AG09309 (cell line): ENCODE data around the gene IL2RA.
A peak's percentile ranks its signal among the peaks of the same experiment; 100 is the strongest.
"Not testable (repeated sequence)": the region's sequence is repeated elsewhere in the genome, so short reads cannot be mapped to it uniquely, and the experiment has no call there.

ENCODE experiments used
- DNase-seq: peaks from one replicate; pipeline ENCODE4 v3.0.0-alpha.2; 2010; ENCODE audit warnings: low read depth
- H3K4me3 ChIP-seq: 2 replicates; pipeline ENCODE4 v1.5.1; 2011; ENCODE audit warnings: mild to moderate bottlenecking, low read depth, low read length, moderate library complexity; ENCODE audit not compliant: control insufficient read depth
- CTCF ChIP-seq: IDR thresholded peaks from 2 replicates; pipeline ENCODE4 v1.5.1; 2011; ENCODE audit warnings: mild to moderate bottlenecking, low read depth, low read length, inconsistent platforms; ENCODE audit not compliant: insufficient read depth, control insufficient read depth; ENCODE audit errors: missing control alignments

IL2RA gene

GRCh38 chr10:6009961-6010360 is 52.2 kb downstream of the IL2RA start:
- TF ChIP-seq CTCF = no peak
- DNase-seq = no peak
- H3K4me3 ChIP-seq = no peak overlapping the region

GRCh38 chr10:6009150-6009549 is 53.0 kb downstream of the IL2RA start:
- DNase-seq = peak; percentile 66
- H3K4me3 ChIP-seq = no peak overlapping the region; the same call in 1 of the 2 replicates
- TF ChIP-seq CTCF = no peak

GRCh38 chr10:6008497-6009142 is 53.5 kb downstream of the IL2RA start:
- DNase-seq = no peak
- no peak for TF ChIP-seq CTCF
- H3K4me3 ChIP-seq = peak overlapping the region; percentile 3

GRCh38 chr10:6006991-6007390 is 55.2 kb downstream of the IL2RA start:
- TF ChIP-seq CTCF = no peak

DNA sequence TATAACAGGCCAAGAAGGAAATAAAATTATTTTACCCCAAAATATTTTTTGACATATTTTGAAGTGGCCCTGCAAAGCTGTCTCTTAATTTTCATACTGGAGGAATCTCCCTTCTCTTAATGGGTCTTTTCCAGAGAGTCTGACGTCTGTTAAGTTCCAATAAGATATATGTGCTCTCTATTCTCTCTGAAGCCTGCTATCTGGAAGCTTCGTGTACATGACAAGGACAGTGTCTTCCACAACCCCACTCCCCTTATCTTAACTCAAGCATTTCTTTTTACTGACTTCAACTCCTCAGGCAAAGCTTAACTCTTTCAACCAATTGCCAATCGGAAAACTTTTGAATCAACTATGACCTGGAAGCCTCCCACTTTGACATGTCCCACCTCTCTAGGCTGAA is 55.6 kb downstream of the IL2RA start:
- no peak for TF ChIP-seq CTCF
- H3K4me3 ChIP-seq = no peak overlapping the region
- DNase-seq = no peak

More at GRCh38 chr10:6006991-6007390, 55.2 kb downstream of the IL2RA start:
- H3K4me3 ChIP-seq = no peak overlapping the region
- DNase-seq = no peak

DNA sequence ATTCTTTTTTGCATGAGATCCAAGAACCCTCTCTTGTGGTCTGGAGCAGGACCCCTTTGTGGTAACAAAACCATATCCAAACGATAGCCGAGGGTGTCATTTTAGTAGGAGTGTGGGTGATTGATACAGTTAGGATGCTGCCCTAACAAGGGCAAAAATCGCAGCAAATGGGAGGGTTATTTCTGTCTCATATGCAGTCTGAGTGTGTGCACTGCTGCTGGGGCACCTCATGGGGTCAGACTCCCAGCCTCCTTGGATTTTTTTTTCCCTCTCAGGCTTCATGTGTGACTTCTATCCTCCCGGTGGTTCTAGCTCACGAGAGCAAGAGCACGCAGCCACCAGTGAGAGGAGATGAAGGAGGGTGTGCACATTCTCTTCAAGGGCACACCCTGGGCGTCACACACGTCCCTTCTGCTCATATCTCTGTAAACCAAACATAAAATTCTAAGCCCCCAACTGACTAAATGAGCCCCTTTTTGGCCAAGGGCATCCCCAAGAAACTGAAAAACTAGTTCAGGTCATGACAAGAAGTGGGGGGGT is 56.2 kb downstream of the IL2RA start:
- TF ChIP-seq CTCF = no peak
- no peak overlapping the region for H3K4me3 ChIP-seq
- no peak for DNase-seq

GRCh38 chr10:6005161-6005804 is 56.9 kb downstream of the IL2RA start:
- DNase-seq, H3K4me3 ChIP-seq: not testable (repeated sequence)
